HG03060 (cell line): ENCODE data around the gene RAB18.
"Not testable (repeated sequence)": the region's sequence is repeated elsewhere in the genome, so short reads cannot be mapped to it uniquely, and the experiment has no call there.

Experiments used
- ATAC-seq: cut with Tn5 transposase; IDR thresholded peaks from one replicate; pipeline ENCODE4 v1.9.1; 2021; ENCODE audit warnings: low read depth, moderate number of reproducible peaks; ENCODE audit not compliant: unreplicated experiment

RAB18 gene

DNA sequence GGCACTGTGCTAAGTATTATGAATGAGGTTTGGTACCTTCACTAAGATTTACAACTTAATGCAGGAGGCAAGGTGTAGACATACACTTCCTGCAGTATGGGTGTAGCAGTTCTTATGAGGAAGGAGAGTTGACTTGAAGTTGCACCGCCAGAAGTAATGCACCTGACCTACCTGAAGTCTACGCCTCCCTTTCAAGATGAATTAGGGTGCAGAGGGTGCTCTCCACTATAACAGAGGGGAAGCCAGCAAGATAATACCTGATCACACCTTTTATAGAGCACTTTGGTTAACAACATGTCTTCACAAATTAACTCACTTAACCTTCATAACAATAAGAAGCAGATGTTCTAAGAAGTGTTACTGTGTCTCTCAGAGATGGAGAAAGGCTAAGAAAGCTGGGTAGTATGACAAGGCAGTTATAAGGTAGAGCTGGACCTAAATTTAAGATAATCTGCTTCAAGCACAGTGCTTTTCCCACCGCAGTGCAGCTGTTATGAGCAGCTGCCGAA, 552 bp upstream of the RAB18 start:
- no peak for ATAC-seq

GRCh38 chr10:27504808-27505460, 830 bp downstream of the RAB18 start:
- ATAC-seq: no peak

- not testable (repeated sequence) for ATAC-seq
These were observed 1.4 kb downstream of the RAB18 start for GRCh38 chr10:27505537-27505936.

DNA sequence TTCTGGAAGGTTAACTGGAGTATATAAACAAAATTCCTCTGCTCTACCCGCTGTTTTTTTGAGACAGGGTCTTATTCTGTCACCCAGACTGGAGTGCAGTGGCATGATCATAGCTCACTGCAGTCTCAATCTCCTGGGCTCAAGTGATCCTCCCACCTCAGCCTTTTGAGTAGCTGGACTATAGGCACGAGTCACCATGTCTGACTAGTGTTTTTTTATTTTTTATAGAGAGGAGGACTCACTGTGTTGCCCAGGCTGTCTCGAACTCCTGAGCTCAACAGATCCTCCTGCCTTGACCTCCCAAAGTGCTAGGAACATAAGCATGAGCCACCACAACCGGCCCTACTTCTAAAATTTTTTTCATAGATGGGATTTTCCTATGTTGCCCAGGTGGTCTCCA, 2.2 kb downstream of the RAB18 start:
- ATAC-seq: no peak

DNA sequence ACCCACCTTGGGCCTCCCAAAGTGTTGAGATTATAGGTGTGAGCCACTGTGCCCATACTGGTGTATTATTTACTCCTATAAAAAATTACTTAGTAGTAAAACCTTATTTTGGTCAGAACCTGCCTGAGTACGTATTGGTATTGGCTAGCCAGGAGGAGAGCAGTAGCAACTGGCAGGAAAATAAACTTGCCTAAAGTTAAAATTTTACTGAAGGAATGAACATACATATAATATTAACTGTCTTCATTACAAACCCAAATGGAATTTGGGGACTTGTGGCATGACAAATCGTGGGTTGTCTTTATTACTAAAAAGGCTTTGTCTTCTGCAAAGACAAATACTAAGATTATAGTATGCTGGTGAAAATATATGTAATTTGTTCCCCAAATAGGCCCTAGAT, 8.4 kb downstream of the RAB18 start:
- ATAC-seq: no peak

DNA sequence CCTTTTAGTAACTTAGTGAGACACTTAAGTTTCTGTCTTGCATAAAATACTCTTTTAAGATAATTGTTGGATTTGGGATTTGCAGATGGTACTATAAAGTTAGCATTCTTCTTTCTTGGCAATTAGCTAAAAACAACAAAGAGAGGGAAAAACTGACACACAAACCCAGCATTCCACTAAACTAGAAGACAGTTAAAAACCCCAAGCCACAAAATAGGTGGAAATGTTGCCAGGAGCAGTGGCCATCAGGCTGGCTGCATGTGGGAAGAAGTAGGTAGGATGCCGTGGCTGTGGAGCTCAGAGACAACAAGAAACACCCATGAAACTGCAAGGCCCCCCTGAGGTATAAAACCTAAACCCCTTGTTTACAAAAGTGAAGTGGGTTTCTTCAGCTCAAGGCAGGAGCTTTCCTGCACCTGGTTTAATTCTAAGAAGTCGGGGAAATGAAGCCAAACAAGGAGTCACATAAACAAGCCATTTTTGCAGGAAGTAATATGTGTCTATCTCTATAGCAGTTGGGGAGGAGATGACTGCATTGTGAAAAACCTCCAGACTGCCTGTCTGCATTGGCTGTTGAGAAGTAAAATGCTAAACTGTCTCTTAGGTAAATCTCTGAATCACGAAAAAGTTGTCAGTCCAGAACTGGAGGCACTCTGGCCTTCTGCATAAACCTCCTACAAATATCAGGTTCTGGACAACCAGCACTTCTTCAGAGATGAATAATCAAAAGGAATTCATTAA, 9.5 kb downstream of the RAB18 start:
- ATAC-seq: no peak

GRCh38 chr10:27514243-27514642, 10.1 kb downstream of the RAB18 start:
- ATAC-seq: no peak

DNA sequence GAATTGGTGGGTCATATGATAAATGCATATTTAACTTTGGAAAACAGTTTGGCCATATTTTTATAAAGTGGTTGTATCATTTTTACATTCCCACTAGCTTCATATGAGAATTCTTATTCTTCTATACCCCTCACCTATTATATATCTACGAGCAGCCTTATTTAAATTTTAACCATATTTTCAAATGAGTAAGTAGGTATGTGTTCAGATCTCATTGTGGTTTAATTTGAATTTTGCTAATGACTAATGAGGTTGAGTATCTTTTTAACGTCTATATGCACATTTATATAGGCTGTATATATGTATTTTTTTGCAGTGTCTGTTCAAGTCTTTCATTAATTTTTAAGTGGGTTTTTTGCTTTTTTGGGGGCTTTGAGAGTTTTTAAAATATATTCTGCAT, 14.2 kb downstream of the RAB18 start:
- ATAC-seq: no peak

- ATAC-seq: no peak
These were observed 21.7 kb downstream of the RAB18 start for GRCh38 chr10:27525819-27526218.

GRCh38 chr10:27526242-27526641, 22.1 kb downstream of the RAB18 start:
- ATAC-seq: no peak

DNA sequence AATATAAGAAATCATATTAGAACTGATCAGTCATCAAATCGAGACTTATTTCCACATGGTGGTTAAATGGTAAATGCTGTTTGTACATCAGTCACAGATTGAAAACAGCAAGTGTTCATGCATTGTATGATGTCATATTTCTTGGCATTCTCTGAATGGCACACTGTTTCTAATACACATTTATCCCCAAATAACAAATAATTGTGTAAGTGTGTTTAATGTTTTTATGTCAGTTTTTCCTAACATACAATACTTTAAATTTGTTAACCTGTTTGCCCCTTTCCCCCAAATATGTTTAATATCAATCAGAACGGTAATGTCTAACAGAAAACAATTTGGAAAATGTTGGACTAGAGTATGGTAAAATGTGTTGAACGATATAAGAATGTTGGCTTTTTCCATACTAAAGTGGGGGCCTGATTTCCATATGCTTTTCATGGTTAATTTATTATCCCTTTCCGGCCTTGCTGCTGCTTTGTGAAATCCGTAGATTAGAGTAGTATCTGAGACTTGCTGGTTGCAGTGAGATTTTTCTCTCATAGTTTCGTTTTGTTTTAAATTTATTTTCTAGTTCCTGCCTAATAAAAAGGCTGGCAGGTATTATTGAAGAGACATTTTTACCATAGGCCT, 23.7 kb downstream of the RAB18 start:
- no peak for ATAC-seq

GRCh38 chr10:27529010-27529783, 25.1 kb downstream of the RAB18 start:
- no peak for ATAC-seq

DNA sequence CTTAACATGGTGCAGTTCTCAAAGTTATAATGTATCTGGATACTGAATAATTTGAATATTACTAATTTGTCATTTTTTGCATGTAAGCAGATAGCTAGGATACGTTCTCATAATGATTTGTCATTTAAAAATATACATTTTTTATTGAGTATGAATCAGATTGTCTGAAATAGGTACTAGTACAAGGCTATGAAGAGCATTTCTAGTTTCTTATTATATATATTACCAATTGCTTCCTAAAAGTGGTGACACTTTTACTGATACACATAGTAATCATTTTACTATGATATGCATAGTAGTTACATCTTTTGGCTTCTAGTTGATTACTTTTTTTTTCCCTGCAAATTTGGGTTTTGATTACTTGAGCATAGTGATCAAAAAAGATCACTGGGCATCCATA, 26.4 kb downstream of the RAB18 start:
- ATAC-seq: no peak

- no peak for ATAC-seq
These were observed 27.3 kb downstream of the RAB18 start for GRCh38 chr10:27531336-27531847.

GRCh38 chr10:27534161-27534700, 30.1 kb downstream of the RAB18 start:
- ATAC-seq: no peak

GRCh38 chr10:27535317-27535716, 31.2 kb downstream of the RAB18 start:
- no peak for ATAC-seq

DNA sequence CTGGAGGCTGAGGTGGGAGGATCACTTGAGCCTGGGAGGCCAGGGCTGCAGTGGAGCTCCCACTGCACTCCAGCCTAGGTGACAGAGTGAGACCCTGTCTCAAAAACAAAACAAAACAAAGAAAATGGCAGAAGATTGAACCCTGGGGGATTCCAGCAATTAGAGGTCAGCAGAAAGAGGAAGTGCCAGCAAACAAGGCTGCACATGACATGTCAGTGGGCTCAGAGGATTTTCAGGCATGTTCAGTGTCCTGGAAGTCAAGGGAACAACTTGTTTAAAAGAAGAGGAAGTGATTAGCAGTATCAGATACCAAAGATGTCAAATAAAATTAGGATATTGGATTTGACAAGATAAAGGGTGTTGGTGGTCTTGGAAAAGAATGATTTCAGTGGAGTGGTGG, 32.3 kb downstream of the RAB18 start:
- no peak for ATAC-seq

DNA sequence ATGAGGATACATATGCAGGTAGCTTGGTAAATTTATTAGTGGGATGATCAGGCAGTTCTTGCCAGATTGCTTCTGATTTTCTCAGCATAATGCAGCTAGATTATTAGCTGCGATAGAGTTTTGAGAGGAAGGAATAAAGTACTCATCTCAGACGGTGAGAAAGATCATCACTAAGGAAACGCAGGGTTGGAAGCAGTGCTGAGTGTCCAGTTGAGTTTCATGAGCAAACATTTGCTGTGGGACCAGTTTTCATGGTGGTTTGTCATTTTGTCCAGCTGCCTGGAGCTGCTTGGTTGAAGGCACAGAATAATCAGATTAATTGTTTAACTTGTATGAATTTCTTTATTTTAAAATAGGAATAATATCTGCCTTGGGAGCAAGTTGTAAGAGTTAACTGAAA, 33.1 kb downstream of the RAB18 start:
- ATAC-seq: no peak

- no peak for ATAC-seq
These were observed 33.7 kb downstream of the RAB18 start for GRCh38 chr10:27537787-27538186.

- ATAC-seq: no peak
These were observed 36.6 kb downstream of the RAB18 start for GRCh38 chr10:27540672-27541071.
